GM18907 (cell line): ENCODE results near the gene FRRS1.
A peak's percentile ranks its signal among the peaks of the same experiment; 100 is the strongest.

Experiments used
- ATAC-seq: cut with Tn5 transposase; IDR thresholded peaks from one replicate; pipeline ENCODE4 v1.9.1; 2021; ENCODE audit warnings: mild to moderate bottlenecking, moderate library complexity; ENCODE audit not compliant: unreplicated experiment

Gene FRRS1

GRCh38 chr1:99737016-99737415 lies 29.4 kb downstream of the FRRS1 start:
- no peak for ATAC-seq

GRCh38 chr1:99735852-99736251 lies 30.6 kb downstream of the FRRS1 start:
- no peak for ATAC-seq

GRCh38 chr1:99731384-99731783 lies 35.1 kb downstream of the FRRS1 start:
- ATAC-seq: no peak

- ATAC-seq: peak; percentile 74
Observed at GRCh38 chr1:99728494-99729235, 37.8 kb downstream of the FRRS1 start.

- no peak for ATAC-seq
Observed at GRCh38 chr1:99727575-99728185, 38.8 kb downstream of the FRRS1 start.

- no peak for ATAC-seq
Observed at GRCh38 chr1:99726818-99727217, 39.6 kb downstream of the FRRS1 start.

GRCh38 chr1:99726407-99726806 lies 40.0 kb downstream of the FRRS1 start:
- ATAC-seq: no peak

- ATAC-seq: no peak
Observed at GRCh38 chr1:99725996-99726395, 40.4 kb downstream of the FRRS1 start.

- ATAC-seq: no peak
Observed at GRCh38 chr1:99723251-99723650, 43.2 kb downstream of the FRRS1 start.

- ATAC-seq: no peak
Observed at GRCh38 chr1:99717005-99717404, 49.4 kb downstream of the FRRS1 start.

GRCh38 chr1:99713006-99713405 lies 53.4 kb downstream of the FRRS1 start:
- ATAC-seq: no peak

GRCh38 chr1:99710994-99711393 lies 55.4 kb downstream of the FRRS1 start:
- no peak for ATAC-seq

GRCh38 chr1:99707535-99708142 lies 58.8 kb downstream of the FRRS1 start:
- peak; percentile 74 for ATAC-seq

GRCh38 chr1:99705385-99705784 lies 61.0 kb downstream of the FRRS1 start:
- no peak for ATAC-seq

GRCh38 chr1:99704356-99704816 lies 62.0 kb downstream of the FRRS1 start:
- ATAC-seq: no peak

- ATAC-seq: no peak
Observed at GRCh38 chr1:99702221-99702620, 64.2 kb downstream of the FRRS1 start.

GRCh38 chr1:99700020-99700419 lies 66.4 kb downstream of the FRRS1 start:
- no peak for ATAC-seq

GRCh38 chr1:99697580-99697979 lies 68.9 kb downstream of the FRRS1 start:
- ATAC-seq: no peak

GRCh38 chr1:99696616-99697015 lies 69.8 kb downstream of the FRRS1 start:
- ATAC-seq: no peak

GRCh38 chr1:99691175-99691574 lies 75.3 kb downstream of the FRRS1 start:
- ATAC-seq: no peak

- peak; percentile 92 for ATAC-seq
Observed at GRCh38 chr1:99685516-99686180, 80.8 kb downstream of the FRRS1 start.
